BE2C (cell line): ENCODE measurements around the gene TAF6.

Source experiments
- DNase-seq: peaks from one replicate; pipeline ENCODE4 v3.0.0-alpha.2; 2020
- H3K27me3 ChIP-seq: fragments of 250-450 bp; sonication (Bioruptor Pico); 2 replicates; pipeline ENCODE4 v1.5.1; 2020; ENCODE audit warnings: mild to moderate bottlenecking
- H3K36me3 ChIP-seq: fragments of 250-450 bp; sonication (Bioruptor Pico); 2 replicates; pipeline ENCODE4 v1.5.1; 2020; ENCODE audit warnings: mild to moderate bottlenecking
- H3K4me1 ChIP-seq: fragments of 250-450 bp; sonication (Bioruptor Pico); 2 replicates; pipeline ENCODE4 v1.5.1; 2020
- H3K4me3 ChIP-seq: 2 replicates; pipeline ENCODE4 v1.5.1; 2011; ENCODE audit warnings: low read depth, low read length
- H3K9me3 ChIP-seq: fragments of 250-450 bp; sonication (Bioruptor Pico); 2 replicates; pipeline ENCODE4 v1.5.1; 2020
- CTCF ChIP-seq: IDR thresholded peaks from 2 replicates; pipeline ENCODE4 v1.5.1; 2012; ENCODE audit warnings: mild to moderate bottlenecking, low read depth, low read length

Gene TAF6

GRCh38 chr7:100090527-100091410 lies 28.4 kb downstream of the TAF6 start:
- no peaks in the 10 kb centered on the region for H3K27me3 ChIP-seq
- no peaks in the 10 kb centered on the region for H3K9me3 ChIP-seq
- no peak for TF ChIP-seq CTCF
- H3K4me1 ChIP-seq, result 0 out of 2 replicates have a peak, but pooled peaks cover 2% of the 10 kb centered on the region
- H3K36me3 ChIP-seq, result peaks cover 53% of the 10 kb centered on the region
- no peak overlapping the region for H3K4me3 ChIP-seq
- DNase-seq, result no peak

DNA sequence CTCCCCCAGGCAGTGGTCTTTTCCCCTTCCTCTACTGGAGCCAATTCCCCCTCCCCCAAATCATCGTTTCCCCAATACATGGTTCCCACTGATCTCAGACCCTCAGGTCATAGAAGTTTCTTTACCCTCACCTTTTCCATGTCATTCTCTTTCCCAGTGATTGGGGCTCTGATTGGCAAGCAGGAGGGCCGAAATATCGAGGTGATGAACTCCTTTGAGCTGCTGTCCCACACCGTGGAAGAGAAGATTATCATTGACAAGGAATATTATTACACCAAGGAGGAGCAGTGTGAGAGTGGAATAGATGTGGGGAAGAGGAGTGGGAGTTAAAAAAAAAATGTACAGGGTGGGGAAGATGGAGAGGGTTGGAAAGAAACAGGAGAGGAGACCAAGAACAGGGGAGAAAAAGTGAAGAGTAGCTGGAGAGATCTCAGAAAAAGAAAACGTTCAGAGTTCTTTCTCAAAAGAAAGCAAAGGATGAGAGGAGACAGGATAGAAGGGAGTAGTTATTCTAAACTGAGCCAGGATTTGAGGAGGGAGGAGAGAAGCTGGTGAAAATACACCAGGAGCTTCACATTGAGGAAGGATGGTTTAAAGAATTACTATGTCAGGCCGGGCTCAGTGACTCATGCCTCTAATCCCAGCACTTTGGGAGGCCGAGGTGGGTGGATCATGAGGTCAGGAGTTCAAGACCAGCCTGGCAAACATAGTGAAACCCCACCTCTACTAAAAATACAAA lies 29.5 kb downstream of the TAF6 start:
- peaks cover 42% of the 10 kb centered on the region for H3K36me3 ChIP-seq
- peak overlapping the region; percentile 86 for H3K4me3 ChIP-seq
- no peaks in the 10 kb centered on the region for H3K9me3 ChIP-seq
- 0 out of 2 replicates have a peak, but pooled peaks cover 2% of the 10 kb centered on the region for H3K4me1 ChIP-seq
- TF ChIP-seq CTCF, result no peak
- DNase-seq, result no peak
- H3K27me3 ChIP-seq, result no peaks in the 10 kb centered on the region

GRCh38 chr7:100088621-100089457 lies 30.3 kb downstream of the TAF6 start, which contains the start of gene COPS6:
COPS6 (plus strand) TSS chr7:100088969; CDS start chr7:100088991, 22 bp downstream.
- peak; percentile 88 for DNase-seq
- Histone ChIP-seq H3K4me1 (0 out of 2 replicates have a peak, but pooled peaks cover 2% of the 10 kb centered on the region), H3K9me3 (no peaks in the 10 kb centered on the region), H3K36me3 (peaks cover 34% of the 10 kb centered on the region), H3K4me3 (peak within 1 kb of the TSS; percentile 86), H3K27me3 (no peaks in the 10 kb centered on the region)
- TF ChIP-seq CTCF, result no peak

- H3K4me1 ChIP-seq, result 0 out of 2 replicates have a peak, but pooled peaks cover 2% of the 10 kb centered on the region
- TF ChIP-seq CTCF, result no peak
- no peaks in the 10 kb centered on the region for H3K27me3 ChIP-seq
- peaks cover 27% of the 10 kb centered on the region for H3K36me3 ChIP-seq
- DNase-seq, result no peak
- peak overlapping the region; percentile 86 for H3K4me3 ChIP-seq
- no peaks in the 10 kb centered on the region for H3K9me3 ChIP-seq
Observed at GRCh38 chr7:100088095-100088620, 31.0 kb downstream of the TAF6 start.

GRCh38 chr7:100087055-100087750 lies 32.0 kb downstream of the TAF6 start:
- no peaks in the 10 kb centered on the region for H3K27me3 ChIP-seq
- DNase-seq, result no peak
- H3K4me1 ChIP-seq, result 0 out of 2 replicates have a peak, but pooled peaks cover 2% of the 10 kb centered on the region
- no peaks in the 10 kb centered on the region for H3K9me3 ChIP-seq
- H3K4me3 ChIP-seq, result no peak overlapping the region
- no peak for TF ChIP-seq CTCF
- peaks cover 18% of the 10 kb centered on the region for H3K36me3 ChIP-seq
